HG02623 (cell line): ENCODE measurements around the gene ESR2.
"Not testable (repeated sequence)": the region's sequence is repeated elsewhere in the genome, so short reads cannot be mapped to it uniquely, and the experiment has no call there.

Experiments used
- ATAC-seq: cut with Tn5 transposase; IDR thresholded peaks from one replicate; pipeline ENCODE4 v1.9.1; 2021; ENCODE audit warnings: moderate library complexity; ENCODE audit not compliant: unreplicated experiment

The ESR2 gene

DNA sequence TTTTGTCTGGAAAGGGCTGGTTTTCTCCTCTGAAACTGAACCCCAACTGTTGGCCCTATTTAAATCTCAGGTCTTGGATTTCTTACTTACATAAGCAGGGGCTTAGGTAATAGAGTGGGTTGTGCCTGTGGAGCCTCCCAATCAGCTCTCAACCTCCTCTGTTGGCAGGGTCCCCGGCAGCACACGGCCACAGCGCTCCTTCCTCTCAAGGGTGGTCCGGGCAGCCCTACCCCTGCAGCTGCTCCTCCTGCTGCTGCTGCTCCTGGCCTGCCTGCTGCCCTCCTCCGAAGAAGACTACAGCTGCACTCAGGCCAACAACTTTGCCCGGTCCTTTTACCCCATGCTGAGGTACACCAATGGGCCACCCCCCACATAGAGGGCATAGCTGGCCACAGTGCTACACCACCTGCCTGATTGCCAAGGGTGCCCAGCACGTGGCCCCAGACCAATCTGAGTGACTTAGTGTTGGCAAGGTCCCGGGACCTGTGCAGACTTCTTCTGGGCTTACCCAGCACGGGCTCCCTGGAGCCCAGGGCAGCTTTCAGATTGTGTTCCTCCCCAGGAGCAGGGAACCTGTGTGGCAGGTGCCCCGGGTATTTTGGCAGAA is 68.9 kb downstream of the ESR2 start:
- ATAC-seq, result no peak

GRCh38 chr14:64221391-64222003 is 72.7 kb downstream of the ESR2 start:
- no peak for ATAC-seq

GRCh38 chr14:64220466-64220865 is 73.7 kb downstream of the ESR2 start:
- ATAC-seq, result no peak

- ATAC-seq, result no peak
Observed at GRCh38 chr14:64220056-64220455, 74.1 kb downstream of the ESR2 start.

- ATAC-seq, result no peak
Observed at GRCh38 chr14:64218344-64219240, 75.6 kb downstream of the ESR2 start.

DNA sequence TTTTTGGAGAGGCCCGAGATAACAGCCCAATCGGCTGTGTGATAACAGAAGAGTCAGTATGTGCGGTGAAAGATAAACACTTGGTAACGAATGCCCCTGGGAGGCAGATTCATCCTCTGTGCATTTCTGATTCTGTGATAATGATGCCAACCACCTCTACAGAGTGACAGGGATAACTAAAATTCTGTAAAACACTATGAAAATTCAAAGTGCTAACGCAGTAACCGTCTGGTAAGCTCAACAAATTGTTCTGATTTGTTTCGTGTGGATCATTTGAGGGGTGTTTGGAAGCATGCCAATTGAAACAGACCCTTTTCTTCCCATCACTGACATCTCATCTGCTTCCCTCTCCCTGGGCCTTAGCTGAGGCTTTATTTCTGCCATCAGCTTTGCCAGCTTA is 76.3 kb downstream of the ESR2 start:
- ATAC-seq, result peak; percentile 8

GRCh38 chr14:64217308-64217707 is 76.9 kb downstream of the ESR2 start:
- peak; percentile 47 for ATAC-seq

GRCh38 chr14:64215978-64216377 is 78.2 kb downstream of the ESR2 start:
- no peak for ATAC-seq

- no peak for ATAC-seq
Observed at GRCh38 chr14:64215274-64215673, 78.9 kb downstream of the ESR2 start.

- no peak for ATAC-seq
Observed at GRCh38 chr14:64213853-64214570, 80.2 kb downstream of the ESR2 start.

DNA sequence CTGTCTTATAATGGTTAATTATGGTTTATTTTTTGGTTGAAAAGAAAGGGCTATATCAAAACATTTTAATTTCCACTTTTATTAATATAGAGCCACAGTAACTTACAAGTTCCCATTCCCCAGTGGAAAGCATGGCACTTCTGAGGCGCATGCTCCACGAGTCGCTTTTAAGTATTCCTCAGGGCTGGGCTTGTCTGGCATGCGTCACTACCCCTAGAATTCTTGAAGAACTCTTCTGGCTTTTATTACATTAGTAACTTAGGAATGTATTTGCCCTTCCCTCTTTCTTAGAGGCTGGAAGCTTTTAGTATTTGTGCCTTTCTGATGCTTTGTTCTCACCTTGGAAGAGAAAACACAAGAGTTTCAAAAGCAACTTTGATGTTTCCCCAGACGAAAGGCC is 81.1 kb downstream of the ESR2 start:
- ATAC-seq, result no peak

GRCh38 chr14:64212666-64213065 is 81.5 kb downstream of the ESR2 start:
- ATAC-seq, result no peak

GRCh38 chr14:64210912-64211311 is 83.3 kb downstream of the ESR2 start:
- not testable (repeated sequence) for ATAC-seq

- ATAC-seq, result no peak
Observed at GRCh38 chr14:64210216-64210615, 84.0 kb downstream of the ESR2 start.

DNA sequence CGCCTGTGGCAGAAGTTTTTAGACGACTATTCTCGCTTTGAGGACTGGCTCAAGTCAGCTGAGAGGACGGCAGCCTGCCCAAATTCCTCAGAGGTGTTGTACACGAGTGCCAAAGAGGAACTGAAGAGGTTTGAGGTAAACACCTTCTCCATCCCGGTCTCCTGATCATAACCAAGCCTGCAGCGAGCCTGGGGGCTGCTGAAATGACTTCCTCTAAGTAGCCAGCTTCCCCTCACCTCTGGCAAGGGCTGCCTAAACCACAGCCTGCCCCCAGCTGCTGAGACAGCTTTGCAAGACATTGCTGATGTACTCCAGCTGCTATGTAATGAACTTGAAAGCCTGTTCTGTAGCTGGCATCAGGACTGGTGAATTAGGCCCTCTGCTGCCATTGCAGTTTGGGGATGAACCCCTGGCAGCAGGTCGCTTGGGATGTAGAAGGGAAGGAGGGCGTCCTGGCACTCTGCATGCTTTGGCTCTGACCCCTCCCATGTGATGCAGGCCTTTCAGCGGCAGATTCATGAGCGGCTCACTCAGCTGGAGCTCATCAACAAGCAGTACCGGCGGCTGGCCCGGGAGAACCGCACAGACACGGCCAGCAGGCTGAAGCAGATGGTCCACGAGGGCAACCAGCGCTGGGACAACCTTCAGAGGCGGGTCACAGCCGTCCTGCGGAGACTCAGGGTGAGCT is 84.6 kb downstream of the ESR2 start:
- ATAC-seq, result no peak

DNA sequence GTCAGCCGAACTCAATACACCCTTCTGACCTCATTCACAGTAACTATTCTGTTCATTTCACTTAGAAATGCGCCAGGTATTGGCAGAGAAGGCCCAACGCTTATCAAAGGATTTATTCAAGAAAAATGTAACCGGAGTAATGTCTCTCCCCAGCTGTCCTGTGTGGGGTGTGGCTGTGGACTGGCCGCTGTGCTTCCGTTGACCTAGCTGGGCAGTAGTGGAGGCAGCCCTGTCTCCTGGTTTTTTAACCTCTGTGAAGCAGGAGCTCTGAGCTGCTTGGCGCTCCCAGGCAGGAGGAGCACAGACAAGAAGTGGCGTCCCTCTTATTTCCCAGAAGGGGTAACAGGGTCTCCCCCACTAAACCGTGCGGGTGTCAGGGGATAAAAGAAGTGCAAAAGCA is 85.2 kb downstream of the ESR2 start:
- ATAC-seq, result no peak

DNA sequence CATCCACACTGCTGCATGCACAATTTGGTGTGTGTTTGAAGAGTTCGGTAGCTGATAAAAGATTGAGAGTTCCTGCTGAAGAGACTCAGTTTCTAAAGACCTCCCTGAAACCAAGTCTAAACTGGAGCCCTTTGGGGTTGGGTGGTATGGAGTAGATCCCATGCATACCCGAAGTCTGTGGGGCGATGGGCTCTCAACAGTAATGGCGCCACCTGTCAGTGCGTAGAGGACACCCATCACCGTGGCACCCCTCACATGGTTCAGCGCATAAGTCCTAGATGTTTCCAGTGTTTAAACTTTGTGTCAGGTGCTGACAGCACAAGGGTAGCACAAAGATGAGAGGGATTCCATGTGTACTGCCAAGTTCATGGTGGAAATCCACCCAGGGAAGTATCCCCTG is 85.9 kb downstream of the ESR2 start:
- ATAC-seq, result no peak

- no peak for ATAC-seq
Observed at GRCh38 chr14:64203366-64204006, 90.7 kb downstream of the ESR2 start.

GRCh38 chr14:64202716-64203115 is 91.5 kb downstream of the ESR2 start:
- ATAC-seq, result no peak

DNA sequence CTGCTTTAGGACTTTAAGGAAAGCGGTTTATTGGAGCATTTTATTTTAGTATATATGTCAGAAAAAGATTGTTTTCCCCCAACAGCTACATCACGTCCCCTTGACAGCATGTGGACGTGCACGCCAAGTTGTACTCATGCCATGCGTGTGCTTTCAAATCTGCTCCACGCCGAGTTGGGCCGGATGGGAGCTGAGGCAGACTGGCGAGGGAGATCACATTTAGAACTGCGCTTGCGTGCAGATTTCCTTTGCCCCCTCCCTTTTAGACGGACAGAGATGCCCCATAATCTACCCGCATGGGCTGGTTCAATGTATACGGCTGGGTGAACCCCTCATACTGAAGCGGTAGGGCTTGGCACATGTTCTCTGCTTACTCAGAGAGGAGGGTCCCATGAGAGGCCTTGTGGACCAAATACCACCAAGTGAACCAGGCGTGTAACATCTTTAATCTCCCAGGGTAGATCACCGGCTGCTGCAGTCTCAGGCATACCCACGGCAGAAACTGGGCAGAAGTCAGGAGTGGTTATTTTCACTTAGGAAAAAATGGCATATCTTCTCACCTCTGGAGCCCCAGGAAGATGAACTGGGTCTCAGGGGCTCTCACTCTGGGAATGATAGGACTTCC is 92.1 kb downstream of the ESR2 start:
- no peak for ATAC-seq
